ENCODE measurements around the gene IRS1. TPM values are rescaled to one million over a fixed set of nuclear protein-coding genes. Genes with fewer than 3 reads are reported as not detected.

The IRS1 gene
- total and polyA plus RNA-seq, 12 donors = 2.2 to 20.2 (median 14.5) TPM

- H3K27ac ChIP-seq = no peak overlapping the region
- WGBS, 2 donors = 82 to 87% methylated on average over 8 of the region's 8 CpGs
- no peaks in the 10 kb centered on the region for H3K36me3 ChIP-seq
- ATAC-seq (no peak), DNase-seq (no peak)
- no peak overlapping the region for H3K4me3 ChIP-seq
- intact Hi-C loops (cut with DNase I) = loop anchor here in 3 of 10 donors (10.0 kb wide), 2 partner anchors 145 to 155 kb away; no protein-coding TSS in a partner anchor
- no peak for TF ChIP-seq CTCF (IDR thresholded peaks at IDR 0.05)
- H3K9me3 ChIP-seq = no peaks in the 10 kb centered on the region
- peaks cover 0 to 9% (median 4%) of the 10 kb centered on the region in 9 donors for H3K4me1 ChIP-seq
- no peaks in the 10 kb centered on the region for H3K27me3 ChIP-seq
These were observed 30.4 kb upstream of the IRS1 start for GRCh38 chr2:226829721-226830631.

GRCh38 chr2:226828191-226828590 lies 28.6 kb upstream of the IRS1 start:
- H3K27ac ChIP-seq = no peak overlapping the region
- H3K9me3 ChIP-seq = peaks cover 0 to 7% (median 0%) of the 10 kb centered on the region in 11 donors
- intact Hi-C loops (cut with DNase I) = no loop called here
- TF ChIP-seq CTCF (IDR thresholded peaks at IDR 0.05) = no peak
- H3K4me3 ChIP-seq = no peak overlapping the region
- no peaks in the 10 kb centered on the region for H3K36me3 ChIP-seq
- 67 to 71% methylated on average over 2 of the region's 2 CpGs for WGBS, 2 donors
- no peaks in the 10 kb centered on the region for H3K27me3 ChIP-seq
- no peak for ATAC-seq
- no peaks in the 10 kb centered on the region for H3K4me1 ChIP-seq
- no peak for DNase-seq

- H3K4me3 ChIP-seq = no peak overlapping the region
- ATAC-seq (no peak), DNase-seq (no peak)
- H3K9me3 ChIP-seq = peaks cover 0 to 7% (median 0%) of the 10 kb centered on the region in 11 donors
- no peaks in the 10 kb centered on the region for H3K4me1 ChIP-seq
- intact Hi-C loops (cut with DNase I) = no loop called here
- H3K36me3 ChIP-seq = no peaks in the 10 kb centered on the region
- no peak for TF ChIP-seq CTCF (IDR thresholded peaks at IDR 0.05)
- H3K27ac ChIP-seq = no peak overlapping the region
- no peaks in the 10 kb centered on the region for H3K27me3 ChIP-seq
- 74 to 80% methylated on average over 2 of the region's 2 CpGs for WGBS, 2 donors
These were observed 25.4 kb upstream of the IRS1 start for GRCh38 chr2:226825056-226825455.

- H3K9me3 ChIP-seq = peaks cover 0 to 7% (median 0%) of the 10 kb centered on the region in 11 donors
- WGBS, 2 donors = 83 to 86% methylated on average over 3 of the region's 3 CpGs
- intact Hi-C loops (cut with DNase I) = loop anchor here in 2 of 10 donors (10.0 kb wide), 1 partner anchor 166 kb away; no protein-coding TSS in a partner anchor
- H3K4me1 ChIP-seq = no peaks in the 10 kb centered on the region
- TF ChIP-seq CTCF (IDR thresholded peaks at IDR 0.05) = no peak
- ATAC-seq = no peak
- no peak overlapping the region for H3K4me3 ChIP-seq
- DNase-seq = no peak
- H3K36me3 ChIP-seq = no peaks in the 10 kb centered on the region
- no peaks in the 10 kb centered on the region for H3K27me3 ChIP-seq
- no peak overlapping the region for H3K27ac ChIP-seq
These were observed 19.3 kb upstream of the IRS1 start for GRCh38 chr2:226818930-226819329.
